ENCODE results near the gene CD9.

Gene CD9

DNA sequence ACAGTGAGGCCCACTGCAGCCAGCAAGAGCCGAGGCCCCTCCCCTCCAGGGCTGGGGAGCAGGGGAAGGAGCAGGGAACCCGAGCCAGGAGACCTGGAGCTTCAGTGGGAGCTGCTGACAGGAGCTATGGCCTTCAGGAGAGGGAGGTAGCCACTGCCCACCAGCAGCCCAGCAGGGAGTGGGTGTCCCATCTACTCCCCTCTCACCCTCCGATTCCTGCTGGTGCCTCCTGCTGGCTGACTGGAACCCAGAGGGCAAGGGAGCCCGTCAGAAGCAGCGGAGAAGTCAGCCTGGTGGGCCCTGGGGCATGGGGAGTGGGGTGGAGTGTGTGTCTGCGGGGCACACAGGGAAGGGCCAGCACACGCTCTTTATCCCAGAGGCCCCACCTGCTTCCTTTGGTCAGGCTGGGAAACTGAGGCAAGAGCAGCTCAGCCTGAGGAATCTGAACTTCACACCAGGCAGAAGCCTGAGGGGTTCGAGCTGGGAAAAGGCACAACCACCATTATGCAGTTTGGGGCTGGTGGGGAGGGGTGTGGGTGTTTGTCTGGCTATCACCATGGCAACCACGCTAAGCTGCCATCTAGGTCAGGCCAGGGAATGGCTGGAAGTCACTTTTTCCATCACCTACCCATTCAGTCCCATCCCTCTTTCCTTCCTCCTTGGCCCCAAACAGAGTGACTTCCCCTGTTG, 73.5 kb downstream of the CD9 start:
- DNase-seq (ENCODE audit: low read depth in 2 of 3, low spot score in 1 of 3) = no peak

DNA sequence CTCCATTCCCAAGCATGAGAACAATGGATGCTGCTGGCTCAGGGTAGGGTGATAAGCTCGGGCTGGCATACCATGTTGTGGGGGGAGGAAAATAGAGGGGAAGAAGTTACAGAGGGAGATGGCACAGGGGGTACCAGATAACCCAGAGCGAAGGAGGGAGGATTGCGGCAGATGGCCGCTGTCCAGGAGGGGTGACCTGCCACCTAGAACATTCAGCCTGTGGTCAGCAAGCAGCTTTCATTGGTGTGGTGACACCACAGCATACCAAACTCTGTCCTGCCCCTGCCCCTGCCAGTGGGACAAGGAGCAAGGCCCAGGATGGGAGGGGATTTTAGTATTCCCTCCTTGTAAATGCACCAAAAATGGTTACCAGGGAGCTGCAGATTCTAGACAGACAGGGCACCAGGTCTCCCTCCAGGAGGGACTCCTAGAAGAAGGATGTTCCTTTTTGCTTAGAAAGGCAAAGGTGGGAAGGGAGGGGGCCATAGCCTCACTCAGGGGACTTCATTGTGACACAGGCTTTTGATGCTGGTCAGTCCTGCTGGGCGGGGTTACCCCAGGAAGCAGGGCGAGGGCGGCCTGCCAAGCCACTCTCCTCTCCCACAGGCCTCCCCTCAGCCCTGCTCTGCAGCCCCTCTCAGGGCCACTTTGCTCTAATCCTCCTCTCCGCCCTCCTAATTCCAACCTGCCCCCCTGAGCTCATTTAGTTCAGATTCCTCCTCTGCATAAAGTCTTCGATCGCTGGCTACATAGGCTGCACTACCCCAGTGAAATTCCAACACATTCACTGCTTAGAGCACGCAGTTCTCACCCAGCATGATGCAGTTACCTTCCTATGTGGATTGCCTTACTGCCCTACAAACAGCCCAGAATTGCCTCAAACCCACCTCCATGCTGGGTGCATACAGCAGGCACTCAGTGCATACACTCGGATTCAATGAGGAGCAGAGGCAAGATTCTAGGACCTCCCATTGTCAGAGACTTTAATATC, 74.3 kb downstream of the CD9 start:
- DNase-seq (ENCODE audit: low read depth in 2 of 3, low spot score in 1 of 3) = no peak

- no peak for DNase-seq (ENCODE audit: low read depth in 2 of 3, low spot score in 1 of 3)
These were observed 76.0 kb downstream of the CD9 start for GRCh38 chr12:6275928-6276887.

DNA sequence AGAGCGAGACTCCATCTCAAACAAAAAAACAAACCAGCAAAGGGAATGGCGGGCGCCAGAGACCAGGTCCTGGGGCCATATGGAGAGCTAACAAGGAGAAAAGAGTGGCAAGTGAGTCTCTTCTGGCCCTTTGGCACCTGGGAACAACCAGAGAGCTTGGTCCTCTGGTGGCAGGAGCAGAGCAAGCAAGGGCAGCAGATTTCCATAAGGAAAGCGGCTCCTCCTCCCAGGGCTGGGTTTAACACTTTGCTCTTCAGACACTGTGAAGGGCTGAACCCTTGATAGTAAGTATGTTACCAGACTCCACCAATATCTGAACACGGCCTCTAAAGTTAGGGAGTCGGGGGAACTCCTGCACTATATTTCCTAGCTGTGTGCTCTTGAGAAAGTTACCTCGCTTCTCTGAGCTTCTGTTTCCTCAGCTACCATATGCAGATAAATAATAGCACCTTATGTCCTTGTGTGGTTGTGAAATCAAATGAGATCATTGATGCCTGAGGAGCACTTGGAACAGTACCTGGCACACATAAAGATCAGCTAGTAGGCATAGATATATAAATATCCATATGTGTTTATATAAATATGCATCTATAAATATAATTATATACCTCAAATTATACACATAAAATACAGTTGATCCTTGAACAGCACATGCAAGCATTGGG, 76.9 kb downstream of the CD9 start:
- DNase-seq (ENCODE audit: low read depth in 2 of 3, low spot score in 1 of 3) = no peak

GRCh38 chr12:6277982-6278438, 77.8 kb downstream of the CD9 start:
- DNase-seq (ENCODE audit: low read depth in 2 of 3, low spot score in 1 of 3) = peak in 2 of 3 donors; percentile 38 to 42

GRCh38 chr12:6278439-6279255, 78.4 kb downstream of the CD9 start:
- DNase-seq (ENCODE audit: low read depth in 2 of 3, low spot score in 1 of 3) = peak; percentile 71 to 89 (median 78)

- no peak for DNase-seq (ENCODE audit: low read depth in 2 of 3, low spot score in 1 of 3)
These were observed 79.0 kb downstream of the CD9 start for GRCh38 chr12:6279256-6279628.

DNA sequence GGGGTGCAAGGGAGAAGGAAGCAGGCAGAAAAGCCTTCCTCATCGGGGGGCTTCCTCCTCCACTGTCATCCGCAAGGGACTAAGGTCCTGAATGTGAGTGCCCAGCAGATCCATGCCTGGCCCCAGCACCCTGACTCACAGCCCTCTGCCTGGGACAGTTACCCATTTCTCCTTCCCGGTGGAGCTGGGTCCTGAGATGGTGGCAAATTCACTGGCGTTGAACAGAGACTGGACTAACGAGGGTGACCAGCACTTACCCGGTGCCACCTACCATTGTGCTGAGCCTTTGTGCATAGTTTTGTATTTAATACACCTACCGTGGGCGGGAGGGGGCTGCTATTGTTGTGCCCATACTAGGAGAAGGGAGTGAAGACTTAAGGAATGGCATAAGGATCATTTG, 79.4 kb downstream of the CD9 start:
- no peak for DNase-seq (ENCODE audit: low read depth in 2 of 3, low spot score in 1 of 3)

DNA sequence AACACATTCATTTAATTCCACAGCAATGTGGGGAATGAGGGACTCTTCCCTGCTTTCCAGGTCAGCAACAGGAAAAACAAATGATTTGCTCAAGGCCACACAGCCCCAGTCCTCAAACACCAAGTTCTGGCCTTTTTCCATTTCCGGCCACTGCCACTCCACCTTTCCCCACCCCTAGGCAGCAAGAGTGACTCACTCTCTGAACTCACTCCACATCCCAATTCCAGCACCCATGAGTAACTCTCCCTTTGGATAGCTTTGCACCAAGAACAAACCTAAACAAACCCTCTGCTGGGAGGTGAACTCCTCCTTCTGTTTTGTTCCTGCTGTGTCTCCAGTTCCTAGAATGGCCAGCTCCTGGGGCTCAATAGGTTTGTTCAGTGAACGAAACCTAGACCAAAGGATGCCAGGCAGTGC, 79.9 kb downstream of the CD9 start:
- DNase-seq (ENCODE audit: low read depth in 2 of 3, low spot score in 1 of 3) = no peak

DNA sequence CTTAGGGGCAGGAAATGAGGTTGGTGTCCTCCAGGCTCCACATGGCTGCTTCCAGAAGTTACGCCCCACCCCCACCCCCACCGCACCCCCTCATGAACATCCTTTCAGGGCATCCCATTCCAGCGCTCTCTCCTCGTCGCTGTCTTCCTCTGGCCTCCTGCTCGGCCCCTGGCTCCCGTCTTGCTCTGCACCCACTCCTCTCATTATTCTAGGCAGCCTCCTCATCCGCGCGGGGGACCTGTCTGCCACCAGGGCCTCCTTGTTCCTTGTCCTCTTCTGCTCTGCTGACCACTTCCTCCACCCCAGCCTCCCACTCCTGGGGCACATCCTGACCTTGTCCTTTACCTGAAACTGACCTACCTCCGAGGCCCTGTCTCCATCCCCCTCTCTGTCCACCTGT, 80.5 kb downstream of the CD9 start:
- no peak for DNase-seq (ENCODE audit: low read depth in 2 of 3, low spot score in 1 of 3)

DNA sequence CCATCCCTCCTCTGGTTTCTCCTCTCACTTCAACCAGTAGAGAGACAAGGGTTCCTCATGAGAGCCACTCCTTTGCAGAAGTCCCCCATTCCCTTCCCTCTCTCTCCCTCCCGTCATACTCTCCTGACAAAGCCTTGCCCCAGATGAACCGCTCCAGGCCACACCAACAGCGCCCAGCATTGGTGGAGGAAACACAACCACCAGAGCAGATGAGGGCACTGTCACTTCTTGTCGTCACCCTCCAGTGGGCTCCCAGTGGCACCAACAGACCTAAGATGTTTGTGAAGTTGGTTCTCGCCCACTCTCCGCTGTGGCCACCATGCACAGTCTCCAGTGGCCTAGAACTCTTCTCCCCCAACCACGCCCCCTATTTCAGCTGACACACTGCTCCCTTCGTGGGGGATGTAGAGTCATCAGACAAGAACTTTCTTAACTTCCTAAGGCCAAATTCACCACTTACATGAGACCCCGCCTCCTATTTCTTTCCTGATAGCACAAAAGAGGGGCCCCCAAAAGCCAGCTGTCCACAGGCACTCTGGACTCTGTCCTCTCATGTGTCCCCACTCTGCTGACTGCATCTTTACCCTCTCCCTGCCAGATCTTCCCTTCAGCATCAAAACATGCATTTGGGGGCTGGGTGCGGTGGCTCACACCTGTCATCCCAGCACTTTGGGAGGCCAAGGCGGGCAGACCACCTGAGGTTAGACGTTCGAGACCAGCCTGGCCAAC, 81.0 kb downstream of the CD9 start:
- no peak for DNase-seq (ENCODE audit: low read depth in 2 of 3, low spot score in 1 of 3)

- no peak for DNase-seq (ENCODE audit: low read depth in 2 of 3, low spot score in 1 of 3)
These were observed 82.2 kb downstream of the CD9 start for GRCh38 chr12:6282453-6282840.

GRCh38 chr12:6284273-6284672, 84.1 kb downstream of the CD9 start:
- DNase-seq (ENCODE audit: low read depth in 2 of 3, low spot score in 1 of 3) = no peak

GRCh38 chr12:6285063-6285477, 84.9 kb downstream of the CD9 start:
- DNase-seq (ENCODE audit: low read depth in 2 of 3, low spot score in 1 of 3) = peak in 2 of 3 donors; percentile 28 to 64

GRCh38 chr12:6285532-6286306, 85.5 kb downstream of the CD9 start:
- DNase-seq (ENCODE audit: low read depth in 2 of 3, low spot score in 1 of 3) = no peak
